Measurements from ENCODE around the gene MTNR1A. TPM values are rescaled to one million over a fixed set of nuclear protein-coding genes. Genes with fewer than 3 reads are reported as not detected.
"Not testable (repeated sequence)": the region's sequence is repeated elsewhere in the genome, so short reads cannot be mapped to it uniquely, and the experiment has no call there.

Gene MTNR1A
- total RNA-seq, 2 experiments from 2014 or later: not detected

- Mint-ChIP-seq H3K9me3 (no peaks in the 10 kb centered on the region), H3K4me3 (no peak overlapping the region), H3K36me3 (no peaks in the 10 kb centered on the region), H3K4me1 (ENCODE audit: low read depth) (no peaks in the 10 kb centered on the region), H3K27me3 (peaks cover 23% of the 10 kb centered on the region), H3K27ac (no peak overlapping the region)
- CTCF ChIA-PET: no interaction called here
- POLR2A ChIA-PET: no interaction called here
- DNase-seq: no peak
- intact Hi-C loops (cut with micrococcal nuclease): no loop called here
These were observed 841 bp downstream of the MTNR1A start for GRCh38 chr4:186554539-186554913.

DNA sequence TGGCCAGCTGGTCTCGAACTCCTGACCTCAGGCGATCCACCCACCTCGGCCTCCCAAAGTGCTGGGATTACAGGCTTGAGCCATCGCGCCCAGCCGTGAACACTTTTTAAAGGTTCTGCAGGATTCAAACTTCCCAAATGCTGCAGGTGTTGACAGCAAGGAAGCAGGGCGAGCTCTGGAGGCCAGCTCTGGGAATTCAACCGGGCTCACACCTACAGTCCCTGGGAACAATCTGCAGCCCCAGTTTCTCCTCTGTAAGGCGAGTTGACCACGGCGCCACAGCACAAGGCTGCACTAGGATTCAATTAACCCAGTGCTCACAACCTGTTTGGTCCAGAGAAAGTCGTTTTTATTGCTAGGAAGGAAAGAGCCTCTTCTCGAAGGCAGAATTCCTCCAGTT, 1.6 kb downstream of the MTNR1A start:
- CTCF ChIA-PET: no interaction called here
- H3K36me3 Mint-ChIP-seq: no peaks in the 10 kb centered on the region

DNA sequence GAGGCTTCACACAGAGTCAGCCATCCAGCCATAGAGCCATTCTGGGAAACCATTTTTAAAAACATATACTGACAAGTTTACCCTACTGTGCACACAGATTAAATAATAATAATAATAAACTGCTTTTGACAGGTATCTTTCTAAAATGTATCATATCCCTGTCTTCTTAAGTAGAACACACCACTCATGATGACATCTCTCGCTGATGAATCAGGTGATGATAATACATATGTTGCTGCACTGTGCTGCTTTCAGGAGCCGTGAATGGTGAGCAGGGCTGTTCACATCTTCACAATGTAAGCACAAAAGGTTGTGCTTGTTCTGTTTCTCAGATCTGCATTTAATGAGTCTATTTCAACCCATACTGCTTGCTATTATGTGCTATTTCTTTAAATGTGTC, 3.5 kb downstream of the MTNR1A start:
- intact Hi-C loops (cut with micrococcal nuclease): no loop called here
- H3K9me3 Mint-ChIP-seq: peaks cover 4% of the 10 kb centered on the region

More for the DNA sequence above, 1.6 kb downstream of the MTNR1A start:
- POLR2A ChIA-PET: no interaction called here
- intact Hi-C loops (cut with micrococcal nuclease): no loop called here
- no peak for DNase-seq
- Mint-ChIP-seq H3K4me1 (ENCODE audit: low read depth) (no peaks in the 10 kb centered on the region), H3K4me3 (no peak overlapping the region), H3K27ac (no peak overlapping the region), H3K9me3 (no peaks in the 10 kb centered on the region), H3K27me3 (peaks cover 23% of the 10 kb centered on the region)

DNA sequence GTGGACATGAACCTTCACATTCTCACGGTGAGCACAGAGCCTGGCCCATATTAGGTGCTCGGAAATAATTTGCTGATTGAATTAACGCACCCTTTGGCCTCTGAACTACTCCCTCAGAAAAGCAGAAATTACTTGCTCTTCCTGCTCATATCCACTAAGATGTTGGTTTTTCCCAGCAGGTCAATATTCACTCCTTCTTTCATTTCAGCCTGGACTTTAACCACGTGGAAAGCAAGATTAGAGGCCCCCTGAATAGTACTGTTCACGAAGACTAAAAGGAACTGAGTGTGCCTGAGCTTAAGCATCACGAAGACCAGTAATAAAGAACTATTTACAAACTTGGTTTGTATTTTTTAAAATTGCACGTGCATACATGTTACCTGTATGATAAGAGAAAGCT, 9.9 kb downstream of the MTNR1A start:
- Mint-ChIP-seq H3K4me3 (no peak overlapping the region), H3K27me3 (no peaks in the 10 kb centered on the region), H3K36me3 (no peaks in the 10 kb centered on the region), H3K9me3 (peaks cover 4% of the 10 kb centered on the region), H3K4me1 (ENCODE audit: low read depth) (no peaks in the 10 kb centered on the region), H3K27ac (no peak overlapping the region)
- POLR2A ChIA-PET: no interaction called here
- intact Hi-C loops (cut with micrococcal nuclease): no loop called here
- DNase-seq: no peak
- CTCF ChIA-PET: no interaction called here

More for the DNA sequence above, 3.5 kb downstream of the MTNR1A start:
- ChIA-PET CTCF (no interaction called here), POLR2A (no interaction called here)
- H3K27me3 Mint-ChIP-seq: peaks cover 23% of the 10 kb centered on the region
- no peaks in the 10 kb centered on the region for H3K36me3 Mint-ChIP-seq
- no peaks in the 10 kb centered on the region for H3K4me1 Mint-ChIP-seq (ENCODE audit: low read depth)
- DNase-seq: no peak
- H3K27ac Mint-ChIP-seq: no peak overlapping the region
- no peak overlapping the region for H3K4me3 Mint-ChIP-seq

- Mint-ChIP-seq H3K27ac (no peak overlapping the region), H3K27me3 (no peaks in the 10 kb centered on the region), H3K9me3 (peaks cover 7% of the 10 kb centered on the region), H3K36me3 (no peaks in the 10 kb centered on the region), H3K4me1 (ENCODE audit: low read depth) (no peaks in the 10 kb centered on the region), H3K4me3 (no peak overlapping the region)
- no peak for DNase-seq
- intact Hi-C loops (cut with micrococcal nuclease): no loop called here
- ChIA-PET CTCF (no interaction called here), POLR2A (no interaction called here)
These were observed 12.2 kb downstream of the MTNR1A start for GRCh38 chr4:186543206-186543605.

- Mint-ChIP-seq H3K27ac (no peak overlapping the region), H3K9me3 (peaks cover 3% of the 10 kb centered on the region), H3K4me1 (ENCODE audit: low read depth) (no peaks in the 10 kb centered on the region), H3K36me3 (no peaks in the 10 kb centered on the region), H3K4me3 (no peak overlapping the region), H3K27me3 (no peaks in the 10 kb centered on the region)
- DNase-seq: no peak
- ChIA-PET POLR2A (no interaction called here), CTCF (no interaction called here)
- intact Hi-C loops (cut with micrococcal nuclease): no loop called here
These were observed 13.6 kb downstream of the MTNR1A start for GRCh38 chr4:186541801-186542200.

DNA sequence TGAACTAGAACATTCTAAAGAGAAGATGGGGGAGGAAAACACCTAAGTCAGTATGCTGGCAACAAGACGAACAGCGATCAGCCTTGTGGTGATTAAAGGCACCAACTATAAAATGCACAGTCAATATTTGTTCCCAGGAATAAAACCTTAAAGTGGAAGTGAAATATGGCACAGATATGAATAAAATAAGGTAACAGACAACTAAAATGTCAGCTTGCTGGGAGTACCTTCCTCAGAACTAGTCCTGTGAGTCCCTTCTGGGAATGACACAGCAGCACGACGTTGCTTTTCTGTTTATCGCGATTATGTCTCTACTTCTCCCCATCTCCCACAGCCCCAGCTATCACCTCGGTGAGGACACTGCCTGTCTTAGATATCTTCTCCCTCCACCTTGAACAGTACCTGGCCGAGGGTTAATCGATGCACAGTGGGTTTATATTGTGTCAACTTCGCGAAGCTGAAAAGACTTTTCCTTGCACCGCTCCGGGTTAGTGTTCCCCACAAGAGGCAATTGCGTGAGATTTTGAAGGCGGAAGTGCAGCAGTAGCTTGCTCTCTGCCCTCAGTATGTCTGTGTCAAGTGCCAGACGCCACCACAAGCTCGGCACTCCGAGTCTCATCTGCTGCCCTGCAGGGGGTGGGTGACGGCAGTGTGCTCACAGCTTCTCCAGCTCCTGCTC, 17.4 kb downstream of the MTNR1A start:
- no peak for DNase-seq
- peaks cover 5% of the 10 kb centered on the region for H3K9me3 Mint-ChIP-seq
- no peaks in the 10 kb centered on the region for H3K36me3 Mint-ChIP-seq
- H3K4me1 Mint-ChIP-seq (ENCODE audit: low read depth): no peaks in the 10 kb centered on the region
- POLR2A ChIA-PET: no interaction called here
- H3K4me3 Mint-ChIP-seq: no peak overlapping the region
- intact Hi-C loops (cut with micrococcal nuclease): no loop called here
- CTCF ChIA-PET: no interaction called here
- no peaks in the 10 kb centered on the region for H3K27me3 Mint-ChIP-seq
- no peak overlapping the region for H3K27ac Mint-ChIP-seq

DNA sequence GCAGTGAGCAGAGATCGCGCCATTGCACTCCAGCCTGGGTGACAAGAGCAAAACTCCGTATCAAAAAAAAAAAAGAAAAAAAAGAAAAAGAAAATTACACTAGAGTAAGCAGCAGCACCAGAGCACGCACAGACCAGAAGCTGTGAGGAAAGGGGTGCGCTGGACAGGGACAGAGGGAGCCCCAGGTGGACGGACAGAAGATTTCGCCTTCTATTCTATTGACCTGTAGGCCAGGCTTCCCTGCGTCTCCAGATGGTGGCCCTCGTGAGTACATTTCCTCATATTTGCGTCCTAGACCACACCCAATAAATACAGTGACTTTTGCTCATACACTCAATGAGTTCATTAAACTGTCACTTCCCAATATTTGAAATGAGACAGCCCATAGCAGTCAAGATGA, 19.1 kb downstream of the MTNR1A start:
- no peaks in the 10 kb centered on the region for H3K36me3 Mint-ChIP-seq
- CTCF ChIA-PET: no interaction called here
- intact Hi-C loops (cut with micrococcal nuclease): no loop called here

DNA sequence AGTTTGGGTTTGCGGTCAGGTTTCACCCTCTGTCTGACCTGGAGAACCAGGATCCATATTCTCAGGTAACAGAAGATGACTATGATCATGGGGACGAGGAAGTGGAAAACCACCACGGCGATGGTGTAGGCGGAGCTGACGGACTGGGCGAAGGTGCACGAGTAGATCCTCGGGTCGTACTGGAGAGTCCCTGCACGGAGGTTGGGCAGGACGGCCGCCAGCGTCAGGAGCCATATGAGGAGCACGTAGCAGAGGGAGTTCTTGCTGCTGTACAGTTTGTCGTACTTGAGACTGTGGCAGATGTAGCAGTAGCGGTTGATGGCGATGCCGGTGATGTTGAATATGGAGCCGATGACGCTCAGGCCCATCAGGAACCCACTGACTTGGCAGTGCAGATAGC, 21.3 kb downstream of the MTNR1A start:
- Mint-ChIP-seq H3K27me3 (no peaks in the 10 kb centered on the region), H3K4me1 (ENCODE audit: low read depth) (no peaks in the 10 kb centered on the region), H3K36me3 (no peaks in the 10 kb centered on the region), H3K4me3 (no peak overlapping the region), H3K9me3 (peaks cover 2% of the 10 kb centered on the region), H3K27ac (no peak overlapping the region)
- ChIA-PET CTCF (no interaction called here), POLR2A (no interaction called here)
- intact Hi-C loops (cut with micrococcal nuclease): no loop called here
- no peak for DNase-seq

More for the DNA sequence above, 19.1 kb downstream of the MTNR1A start:
- H3K4me3 Mint-ChIP-seq: no peak overlapping the region
- POLR2A ChIA-PET: no interaction called here
- no peaks in the 10 kb centered on the region for H3K4me1 Mint-ChIP-seq (ENCODE audit: low read depth)
- no peak for DNase-seq
- no peak overlapping the region for H3K27ac Mint-ChIP-seq
- peaks cover 5% of the 10 kb centered on the region for H3K9me3 Mint-ChIP-seq
- no peaks in the 10 kb centered on the region for H3K27me3 Mint-ChIP-seq

DNA sequence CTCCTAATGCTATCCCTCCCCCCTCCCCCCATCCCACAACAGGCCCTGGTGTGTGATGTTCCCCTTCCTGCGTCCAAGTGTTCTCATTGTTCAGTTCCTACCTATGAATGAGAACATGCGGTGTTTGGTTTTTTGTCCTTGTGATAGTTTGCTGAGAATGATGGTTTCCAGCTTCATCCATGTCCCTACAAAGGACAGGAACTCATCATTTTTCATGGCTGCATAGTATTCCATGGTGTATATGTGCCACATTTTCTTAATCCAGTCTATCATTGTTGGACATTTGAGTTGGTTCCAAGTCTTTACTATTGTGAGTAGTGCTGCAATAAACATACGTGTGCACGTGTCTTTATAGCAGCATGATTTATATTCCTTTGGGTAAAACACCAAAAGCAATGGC, 31.4 kb downstream of the MTNR1A start:
- H3K27me3 Mint-ChIP-seq; POLR2A ChIA-PET; intact Hi-C loops (cut with micrococcal nuclease); DNase-seq; H3K27ac Mint-ChIP-seq; H3K36me3 Mint-ChIP-seq; H3K4me3 Mint-ChIP-seq; H3K4me1 Mint-ChIP-seq (ENCODE audit: low read depth); H3K9me3 Mint-ChIP-seq; CTCF ChIA-PET: not testable (repeated sequence)

GRCh38 chr4:186516287-186516686, 39.1 kb downstream of the MTNR1A start:
- H3K27ac Mint-ChIP-seq: no peak overlapping the region
- CTCF ChIA-PET: no interaction called here
- no peak for DNase-seq
- H3K27me3 Mint-ChIP-seq: no peaks in the 10 kb centered on the region
- no peak overlapping the region for H3K4me3 Mint-ChIP-seq
- intact Hi-C loops (cut with micrococcal nuclease): no loop called here
- POLR2A ChIA-PET: no interaction called here
- peaks cover 2% of the 10 kb centered on the region for H3K9me3 Mint-ChIP-seq
- H3K4me1 Mint-ChIP-seq (ENCODE audit: low read depth): no peaks in the 10 kb centered on the region
- no peaks in the 10 kb centered on the region for H3K36me3 Mint-ChIP-seq

- Mint-ChIP-seq H3K27me3 (no peaks in the 10 kb centered on the region), H3K4me3 (no peak overlapping the region), H3K4me1 (ENCODE audit: low read depth) (no peaks in the 10 kb centered on the region), H3K36me3 (no peaks in the 10 kb centered on the region), H3K9me3 (no peaks in the 10 kb centered on the region), H3K27ac (no peak overlapping the region)
- ChIA-PET POLR2A (no interaction called here), CTCF (no interaction called here)
- DNase-seq: no peak
- intact Hi-C loops (cut with micrococcal nuclease): no loop called here
These were observed 41.0 kb downstream of the MTNR1A start for GRCh38 chr4:186514271-186514950.

GRCh38 chr4:186504771-186505170, 50.6 kb downstream of the MTNR1A start:
- H3K4me1 Mint-ChIP-seq (ENCODE audit: low read depth); H3K27ac Mint-ChIP-seq; H3K27me3 Mint-ChIP-seq; H3K9me3 Mint-ChIP-seq; CTCF ChIA-PET; DNase-seq; H3K4me3 Mint-ChIP-seq; H3K36me3 Mint-ChIP-seq; intact Hi-C loops (cut with micrococcal nuclease): not testable (repeated sequence)
- POLR2A ChIA-PET: interaction anchor here (0.6 kb wide), 1 partner anchor 80 kb away, joined by 3 read pairs; no protein-coding TSS in a partner anchor

Data from activated CD4-positive, alpha-beta memory T cell treated with anti-CD3 and anti-CD28 coated beads for 36 hours (primary cell).